Smooth muscle cell of the brain vasculature (primary cell): ENCODE data around the gene ELOVL4.

Experiments
- DNase-seq: peaks from one replicate; pipeline ENCODE4 v3.0.0-alpha.2; 2012; ENCODE audit warnings: low read depth, low spot score

ELOVL4 gene

DNA sequence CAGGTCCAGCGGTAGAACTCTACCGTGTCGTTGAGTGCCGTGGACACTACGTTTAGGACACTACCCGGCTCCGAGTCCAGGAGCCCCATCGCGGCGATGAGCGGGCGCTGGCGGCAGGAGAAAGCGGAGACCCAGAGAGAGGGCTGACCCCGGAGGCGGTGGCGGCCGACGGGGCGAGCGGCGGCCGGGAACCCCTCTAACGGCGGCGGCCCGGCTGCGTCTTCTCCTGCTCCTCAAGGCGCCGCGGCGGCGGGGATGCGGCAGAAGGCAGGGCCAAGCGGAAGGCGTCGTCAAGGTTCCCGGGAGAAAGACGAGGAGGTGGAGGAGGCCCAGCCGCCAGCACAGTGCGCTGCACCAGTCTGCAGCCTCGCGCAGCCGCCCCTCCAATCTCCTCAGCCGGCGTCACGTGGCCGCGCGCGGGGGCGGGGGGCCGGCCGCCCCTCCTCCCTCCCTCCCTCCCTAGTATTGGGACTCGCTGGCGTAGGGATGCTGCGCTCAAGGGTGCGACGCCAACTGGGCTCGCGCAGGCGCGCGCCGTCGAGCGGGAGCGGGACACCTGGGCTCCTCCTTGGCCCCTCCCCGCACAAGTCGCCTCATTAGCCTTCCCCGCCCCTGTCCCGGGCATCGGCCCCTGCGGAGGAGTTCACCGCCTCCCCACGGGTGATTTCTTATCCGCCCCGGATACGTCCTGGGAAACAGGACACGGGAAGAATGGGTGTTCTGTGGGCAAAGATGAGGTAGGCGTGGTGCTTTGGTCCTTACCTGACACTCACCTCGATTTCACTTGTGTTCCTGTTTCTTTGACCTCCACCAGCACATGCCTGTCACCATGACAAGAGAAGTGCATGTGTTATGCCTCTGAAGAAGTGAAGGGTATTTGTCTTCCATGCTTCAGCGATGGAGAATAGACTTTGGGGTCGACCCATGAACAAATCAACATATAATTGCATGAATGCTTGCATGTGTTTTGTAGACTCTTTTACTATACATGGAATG lies at the start of gene ELOVL4:
Gene ELOVL4, minus strand, starts transcription at position 363 of the 996 bp plus-strand sequence. Its CDS starts 274 bp downstream, at position 89.
- peak; percentile 21 for DNase-seq

DNA sequence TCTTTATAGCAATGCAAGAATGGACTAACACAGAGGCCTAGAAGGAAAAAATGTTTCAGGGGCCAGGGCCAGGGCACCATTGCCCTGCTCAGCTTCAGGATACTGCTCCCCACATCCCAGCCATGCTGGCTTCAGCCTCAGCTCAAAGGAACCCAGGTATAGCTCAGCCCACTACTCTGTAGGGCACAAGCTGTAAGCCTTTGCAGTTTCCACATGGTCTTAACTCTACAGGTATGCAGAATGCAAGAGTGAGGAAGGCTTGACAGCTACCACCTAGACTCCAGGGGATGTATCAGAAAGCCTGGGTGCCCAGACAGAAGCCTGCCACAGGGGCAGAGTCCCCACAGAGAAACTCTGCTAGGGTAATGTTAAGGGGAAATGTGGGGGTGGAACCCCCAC lies 46.6 kb upstream of the ELOVL4 start:
- no peak for DNase-seq

DNA sequence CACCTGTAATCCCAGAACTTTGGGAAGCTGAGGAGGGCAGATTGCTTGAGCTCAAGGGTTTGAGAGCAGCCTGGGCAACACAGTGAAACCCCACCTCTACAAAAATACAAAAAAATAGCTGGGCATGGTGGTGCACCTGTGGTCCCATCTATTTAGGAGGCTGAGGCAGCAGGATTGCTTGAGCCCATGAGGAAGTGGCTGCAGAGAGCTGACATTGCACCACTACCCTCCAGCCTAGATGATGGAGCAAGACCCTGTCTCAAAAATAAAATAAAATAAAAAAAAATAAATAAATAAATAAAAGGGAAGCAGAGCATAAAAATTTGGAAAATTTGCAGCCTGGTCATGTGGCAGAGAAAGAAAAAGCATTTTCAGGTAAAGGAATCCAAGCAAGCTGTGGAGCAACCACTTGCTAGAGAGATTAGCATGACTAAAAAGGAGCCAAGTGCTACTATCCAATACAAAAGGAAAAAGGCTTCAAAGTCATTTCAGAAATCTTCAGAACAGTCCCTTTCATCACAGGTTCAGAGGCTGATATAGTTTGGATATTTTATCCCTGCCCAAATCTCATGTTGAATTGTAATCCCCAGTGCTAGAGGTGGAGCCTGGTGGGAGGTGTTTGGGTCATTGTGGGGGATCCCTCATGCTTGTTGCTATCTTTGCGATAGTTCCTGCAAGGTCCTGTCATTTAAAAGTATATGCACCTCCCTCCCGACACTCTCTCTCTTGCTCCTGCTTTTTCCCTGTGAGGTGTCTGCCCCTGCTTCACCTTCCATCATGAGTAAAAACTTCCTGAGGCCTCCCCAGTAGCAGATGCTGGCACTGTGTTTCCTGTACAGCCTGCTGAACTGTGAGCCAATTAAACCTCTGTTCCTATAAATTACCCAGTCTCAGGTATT lies 45.9 kb upstream of the ELOVL4 start:
- no peak for DNase-seq

DNA sequence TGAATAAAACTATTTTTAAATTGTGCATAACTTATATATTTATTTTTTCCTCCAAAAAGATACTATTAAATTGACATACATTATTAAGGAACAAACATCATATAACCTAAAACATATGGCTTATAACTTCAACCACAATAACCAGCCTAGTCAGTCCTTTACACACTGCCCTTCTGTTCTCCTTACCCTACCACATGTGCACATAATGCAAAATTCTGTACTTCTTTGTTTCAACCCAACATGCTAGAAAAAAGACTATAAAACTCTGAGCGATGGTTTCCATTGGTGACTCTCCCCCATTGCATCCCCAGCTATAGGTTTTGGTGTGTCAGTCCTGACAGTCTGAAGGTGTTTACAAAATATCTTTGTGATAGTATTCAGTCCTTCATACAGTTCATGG lies 42.3 kb upstream of the ELOVL4 start:
- DNase-seq, result no peak

DNA sequence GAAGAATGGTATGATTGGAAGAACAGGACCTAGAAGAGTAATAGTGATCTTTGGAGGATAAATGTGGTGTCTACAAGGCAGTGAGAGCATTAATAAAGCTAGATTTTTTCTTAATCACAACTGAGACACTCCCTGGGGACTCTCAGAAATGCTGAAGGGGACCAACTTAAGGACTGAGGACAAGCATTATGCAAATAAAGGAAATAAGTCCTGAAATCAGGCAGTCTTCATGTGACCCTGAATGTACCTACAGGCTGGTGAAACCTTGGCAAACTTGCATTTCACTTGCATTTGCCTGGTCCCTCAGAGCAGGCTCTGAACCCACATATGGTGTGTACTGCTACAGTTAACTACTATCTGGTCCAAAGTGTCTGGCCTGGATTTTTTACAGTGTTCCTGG lies 37.8 kb upstream of the ELOVL4 start:
- no peak for DNase-seq

DNA sequence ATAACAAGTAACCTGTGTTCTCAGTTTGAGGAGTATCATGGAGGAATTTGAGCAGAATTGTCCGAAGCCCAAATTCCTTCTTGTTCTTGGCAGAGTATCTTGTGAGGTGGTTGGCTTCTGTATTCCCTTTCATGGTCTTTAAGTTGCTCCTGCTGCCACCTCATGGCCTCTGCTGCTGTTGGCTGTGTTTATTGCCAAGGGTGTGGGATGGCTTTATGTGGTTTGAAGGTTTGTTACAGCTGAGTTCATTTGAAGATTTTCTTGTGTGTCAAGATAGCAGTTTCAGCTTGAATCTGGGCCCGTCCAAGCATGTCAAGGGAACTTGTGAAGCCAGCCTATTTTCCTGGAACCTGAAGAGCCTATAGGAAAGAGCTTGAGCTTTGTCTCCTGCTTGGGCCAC lies 36.9 kb upstream of the ELOVL4 start:
- DNase-seq, result no peak

DNA sequence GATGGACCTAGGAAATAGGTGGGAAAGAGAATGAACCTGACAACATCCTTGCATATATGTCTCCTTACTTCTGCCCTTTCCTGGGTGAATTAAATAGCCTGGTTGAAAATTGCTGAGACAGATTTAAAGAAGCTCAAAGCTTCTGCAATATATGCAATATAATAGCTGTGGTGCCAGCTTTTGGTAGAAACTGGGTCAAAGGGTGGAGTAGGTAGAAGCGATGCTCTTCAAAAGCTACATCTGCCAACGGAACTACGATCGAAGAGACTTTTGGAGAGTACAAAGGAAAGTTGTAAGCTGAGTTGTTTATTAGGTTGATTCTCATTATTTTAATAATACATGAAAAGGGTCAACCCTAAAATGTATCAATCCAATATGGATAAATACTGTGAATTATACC lies 34.3 kb upstream of the ELOVL4 start:
- no peak for DNase-seq

DNA sequence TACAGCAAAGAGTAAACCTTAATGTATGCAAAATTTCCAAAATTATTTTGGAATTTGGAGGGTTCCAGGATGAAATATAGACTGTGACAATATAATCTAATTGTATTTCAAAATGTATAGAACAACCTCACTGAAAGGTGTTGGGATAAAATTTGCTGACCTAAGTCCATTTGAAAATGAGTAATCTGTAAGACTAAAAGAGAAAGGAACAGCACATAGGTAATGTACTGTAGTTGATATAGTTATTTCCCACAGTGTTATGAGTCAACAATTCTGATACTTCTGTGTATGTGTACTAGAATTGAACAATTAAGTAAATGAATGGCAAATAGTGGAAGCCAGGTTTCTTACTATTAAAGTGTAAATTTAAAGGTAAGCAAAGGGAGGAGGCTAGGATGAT lies 23.8 kb upstream of the ELOVL4 start:
- DNase-seq, result no peak

DNA sequence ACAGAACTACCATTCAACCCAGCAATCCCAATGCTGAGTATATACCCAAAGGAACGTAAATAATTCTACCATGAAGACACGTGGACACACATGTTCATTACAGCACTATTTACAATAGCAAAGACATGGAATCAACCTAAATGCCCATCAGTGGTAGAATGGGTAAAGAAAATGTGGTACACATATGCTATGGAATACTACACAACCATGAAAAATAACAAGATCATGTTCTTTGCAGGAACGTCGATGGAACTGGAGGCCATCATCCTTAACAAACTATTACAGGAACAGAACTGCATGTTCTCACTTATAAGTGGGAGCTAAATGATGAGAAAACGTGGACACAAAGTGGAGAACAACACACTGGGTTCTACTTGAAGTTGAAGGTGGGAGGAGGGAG lies 22.4 kb upstream of the ELOVL4 start:
- no peak for DNase-seq

DNA sequence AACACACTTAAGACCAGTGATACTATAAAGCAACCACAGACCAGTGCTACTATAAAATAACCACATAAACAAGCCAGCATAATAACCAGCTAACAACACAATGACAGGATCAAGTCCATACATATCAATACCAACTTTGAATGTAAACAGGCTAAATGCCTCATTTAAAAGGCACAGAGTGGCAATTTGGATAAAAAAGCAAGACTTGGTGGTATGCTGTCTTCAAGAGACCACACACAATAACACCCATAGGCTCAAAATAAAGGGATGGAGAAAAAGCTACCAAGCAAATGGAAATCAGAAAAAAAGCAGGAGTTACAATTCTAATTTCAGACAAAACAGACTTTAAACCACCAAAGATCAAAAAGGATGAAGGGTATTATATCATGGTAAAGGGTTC lies 19.8 kb upstream of the ELOVL4 start:
- DNase-seq, result no peak

DNA sequence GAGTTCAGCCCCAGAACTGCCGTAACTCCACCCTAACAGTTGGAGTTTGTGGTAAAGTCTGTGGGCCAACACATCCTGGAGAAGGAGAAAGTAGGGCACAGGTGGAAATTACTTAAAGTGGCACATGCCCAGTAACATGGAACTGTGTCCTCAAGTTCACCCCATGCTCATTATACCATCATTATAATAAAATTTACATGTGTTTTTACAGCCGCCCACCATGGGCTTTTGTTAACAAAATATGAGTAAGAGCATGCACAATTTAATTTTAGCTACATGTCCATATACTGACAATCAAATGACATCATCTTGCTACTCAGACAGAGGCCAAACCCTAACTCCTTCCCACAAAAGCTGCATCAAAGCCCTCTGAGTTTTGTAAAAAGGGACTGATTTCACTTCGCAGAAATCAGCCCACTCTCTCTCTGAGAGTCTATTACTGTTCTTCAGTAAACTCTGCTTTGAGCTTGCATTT lies 17.3 kb upstream of the ELOVL4 start:
- DNase-seq, result no peak

DNA sequence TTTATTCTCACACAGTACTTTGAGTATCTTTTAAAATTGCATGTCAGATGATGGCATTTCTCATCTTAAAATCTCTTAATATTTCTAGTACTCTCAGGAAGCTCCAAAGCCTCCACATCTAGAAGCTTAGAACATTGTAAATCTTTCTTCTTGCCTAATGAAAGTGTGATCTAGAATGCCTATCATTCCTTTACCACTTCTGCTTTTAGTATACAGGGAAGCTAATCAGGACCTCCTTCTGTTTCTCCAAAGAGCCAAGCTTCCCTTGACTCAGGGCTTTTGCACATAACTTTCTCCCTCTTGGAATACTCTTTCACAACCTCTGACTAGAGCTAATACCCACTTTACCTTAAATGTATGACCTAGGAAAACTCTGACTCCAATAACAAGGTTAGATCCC lies 7.5 kb upstream of the ELOVL4 start:
- DNase-seq, result no peak

DNA sequence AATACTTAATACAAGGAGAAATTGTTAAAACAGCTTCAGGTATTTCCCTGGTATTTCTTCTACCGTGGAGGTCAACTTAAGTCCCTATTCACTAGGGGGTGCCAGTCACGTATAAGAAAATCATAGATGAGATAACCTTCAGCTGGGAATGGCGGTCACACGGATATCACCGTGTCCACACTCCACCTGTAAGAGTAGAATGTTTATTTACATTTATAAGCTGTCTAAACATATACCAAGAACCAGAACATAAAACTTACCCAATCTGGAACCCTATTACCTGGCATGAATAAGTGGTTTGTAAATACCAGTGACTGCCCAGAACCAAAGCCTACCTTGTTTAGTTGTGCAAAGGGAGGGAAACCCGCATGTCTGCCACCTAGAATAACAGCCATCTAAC lies 1.9 kb upstream of the ELOVL4 start:
- peak; percentile 35 for DNase-seq

DNA sequence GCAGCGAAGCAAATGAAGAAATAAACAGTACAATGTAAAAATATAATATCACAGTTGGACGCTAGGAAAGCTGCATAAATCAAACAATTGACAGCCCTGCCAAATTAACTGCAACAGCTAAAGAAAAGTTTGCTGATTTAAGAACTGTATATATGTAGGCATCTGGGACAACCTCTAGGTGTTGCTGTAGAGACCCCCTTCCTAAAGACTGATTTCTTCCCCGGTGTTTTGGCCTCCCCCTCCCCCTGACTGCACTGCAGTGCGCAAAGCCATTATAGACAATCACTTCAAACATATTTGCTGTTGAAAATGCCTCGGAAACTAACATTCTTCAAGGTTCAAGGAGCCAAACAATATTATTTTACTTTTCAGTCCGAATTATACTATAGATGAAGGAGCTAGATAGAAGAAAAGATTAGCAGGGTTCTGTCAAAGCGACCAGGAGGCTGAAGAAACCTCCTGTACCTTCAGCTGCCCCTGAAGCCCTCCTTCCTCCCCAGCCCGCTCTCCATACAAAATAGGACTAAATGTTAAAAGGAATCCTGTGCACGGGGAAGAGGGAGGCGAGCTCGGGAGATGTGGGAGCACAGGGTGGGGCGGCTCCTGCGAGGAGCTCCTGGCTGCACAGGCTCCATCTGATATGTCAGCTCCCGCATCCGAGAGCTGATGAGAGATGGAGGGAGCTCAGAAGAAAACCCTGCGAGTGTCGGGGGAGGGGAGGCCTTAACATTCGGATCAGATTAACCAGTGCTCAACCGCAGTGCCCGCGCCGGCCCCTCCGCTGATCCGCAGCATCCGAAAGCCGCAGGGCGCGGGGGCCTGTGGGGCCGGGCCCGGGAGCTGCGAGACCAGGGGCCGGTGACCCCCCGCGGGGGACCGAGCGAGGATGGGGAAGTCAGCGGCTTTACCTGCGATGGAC lies 822 bp downstream of the ELOVL4 start:
- DNase-seq, result no peak

DNA sequence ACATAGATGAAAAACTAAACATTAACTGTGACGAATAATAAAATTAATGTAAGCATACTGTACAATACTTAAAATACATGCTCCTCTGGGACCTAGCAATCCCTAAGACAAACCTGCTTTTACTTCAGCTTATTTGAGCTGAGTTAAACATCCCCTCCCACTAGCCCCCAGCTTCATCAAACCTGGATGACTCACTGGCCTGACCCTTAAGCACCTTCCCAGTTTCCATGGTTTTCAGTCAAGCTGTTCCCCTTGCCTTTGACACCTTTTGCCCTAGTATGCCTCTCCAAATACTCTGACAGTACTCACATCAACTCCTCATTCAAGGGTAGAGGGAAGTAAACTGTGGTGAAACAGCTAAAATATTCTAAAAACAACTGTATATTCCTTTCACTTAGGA lies 4.2 kb downstream of the ELOVL4 start:
- no peak for DNase-seq

DNA sequence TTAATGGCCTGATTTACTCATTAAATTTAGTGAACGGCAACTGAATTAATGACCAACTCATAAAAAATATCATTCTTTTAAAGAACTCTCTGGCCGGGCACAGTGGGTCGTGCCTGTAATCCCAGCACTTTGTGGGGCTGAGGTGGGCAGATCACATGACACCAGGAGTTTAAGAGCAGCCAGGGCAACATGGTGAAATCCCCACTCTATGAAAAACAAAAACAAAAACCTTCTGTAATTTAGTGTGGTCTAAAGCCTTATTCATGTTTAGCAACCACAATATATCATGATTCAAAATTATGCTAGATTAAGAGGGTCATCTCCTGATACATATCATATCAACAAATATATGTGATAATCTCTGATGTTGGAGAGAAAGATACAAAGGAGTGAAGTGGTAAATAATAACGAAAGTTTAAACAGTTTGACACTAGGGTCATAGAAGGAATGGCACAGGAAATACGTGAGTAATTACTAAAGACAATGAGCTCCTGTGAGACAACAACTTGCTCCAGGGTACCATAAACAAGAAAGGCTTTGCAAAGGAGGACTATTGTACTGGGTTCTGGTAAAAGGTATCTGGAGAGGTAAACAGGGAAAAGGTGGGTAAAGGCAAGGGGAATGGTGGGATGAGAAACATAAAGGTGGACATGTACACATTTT lies 5.7 kb downstream of the ELOVL4 start:
- no peak for DNase-seq

DNA sequence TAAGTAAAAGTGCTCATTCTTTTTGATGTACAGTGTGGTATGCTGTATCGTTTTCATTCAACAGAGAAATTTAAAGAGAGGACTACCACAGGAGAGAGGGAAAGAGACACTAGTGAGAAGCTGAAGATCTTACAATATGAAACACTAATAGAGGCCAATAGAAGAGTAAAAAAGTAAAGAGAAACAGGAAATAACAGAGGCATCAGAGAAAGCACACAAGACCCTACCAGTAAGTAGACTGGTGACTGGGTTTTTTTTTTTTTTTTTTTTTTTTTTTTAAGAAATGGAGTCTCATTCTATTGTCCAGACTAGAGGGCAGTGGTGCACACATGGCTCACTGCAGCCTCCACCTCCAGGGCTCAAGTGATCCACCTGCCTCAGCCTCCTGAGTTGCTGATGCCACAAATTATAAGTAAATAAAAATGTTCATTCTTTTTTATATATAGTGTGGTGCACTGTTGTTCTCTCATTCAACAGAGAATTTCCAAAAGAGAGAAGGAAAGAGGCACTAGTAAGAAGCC lies 18.8 kb downstream of the ELOVL4 start:
- DNase-seq, result no peak

DNA sequence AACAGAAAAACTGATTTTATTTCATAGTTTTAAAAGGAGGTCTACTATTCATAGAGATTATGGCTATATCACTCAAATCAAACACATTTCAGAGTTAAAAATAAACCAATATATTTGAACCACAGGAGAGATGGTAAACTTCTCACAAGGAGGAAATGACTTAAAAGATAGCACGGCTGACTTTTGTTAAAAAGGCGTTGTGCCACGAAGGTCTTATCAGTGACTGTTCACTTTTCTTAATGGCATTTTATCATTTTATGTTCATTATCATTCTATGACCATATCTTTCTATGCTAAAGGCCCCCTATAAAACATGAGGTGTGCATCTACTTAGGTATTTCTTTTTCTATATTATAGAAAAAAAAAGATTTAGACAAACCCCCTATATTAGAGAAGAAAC lies 19.6 kb downstream of the ELOVL4 start:
- DNase-seq, result no peak

DNA sequence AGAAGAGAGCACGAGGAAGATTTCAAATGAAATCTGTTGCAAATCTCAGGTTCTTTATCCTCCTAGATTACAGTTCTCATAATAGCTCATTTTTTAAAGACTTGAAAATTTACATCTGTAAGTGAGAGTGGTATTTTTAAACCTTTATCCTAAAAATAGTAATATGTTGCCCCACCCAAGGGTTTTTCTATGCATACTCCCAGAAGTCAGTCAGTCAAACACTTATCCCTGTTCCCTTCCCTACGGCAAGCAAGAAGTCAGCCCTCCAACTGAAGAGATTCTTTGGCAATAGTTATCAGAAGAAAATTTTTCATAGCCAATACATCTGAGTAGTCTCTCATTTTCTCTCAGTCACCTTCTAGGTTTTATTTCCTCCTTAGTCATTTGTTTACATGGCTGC lies 24.1 kb downstream of the ELOVL4 start:
- no peak for DNase-seq

DNA sequence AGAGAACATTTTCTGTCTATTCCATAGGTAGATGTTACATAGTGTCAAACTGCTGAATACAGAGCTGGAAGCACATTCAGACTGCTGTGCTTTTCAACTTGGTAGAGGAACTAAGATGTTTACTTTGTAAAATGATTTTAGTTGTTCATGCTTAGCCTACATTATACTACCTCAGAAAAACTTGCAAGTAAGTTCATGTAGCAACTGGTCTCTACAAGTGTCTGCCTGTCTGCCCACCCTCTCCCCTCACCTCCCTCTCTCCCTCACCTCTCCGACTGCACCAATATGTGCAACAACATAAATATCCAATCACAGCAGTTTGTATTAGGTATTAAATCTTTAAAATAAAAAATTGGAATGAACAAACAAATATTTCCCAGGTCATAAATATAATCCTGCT lies 25.3 kb downstream of the ELOVL4 start:
- no peak for DNase-seq

DNA sequence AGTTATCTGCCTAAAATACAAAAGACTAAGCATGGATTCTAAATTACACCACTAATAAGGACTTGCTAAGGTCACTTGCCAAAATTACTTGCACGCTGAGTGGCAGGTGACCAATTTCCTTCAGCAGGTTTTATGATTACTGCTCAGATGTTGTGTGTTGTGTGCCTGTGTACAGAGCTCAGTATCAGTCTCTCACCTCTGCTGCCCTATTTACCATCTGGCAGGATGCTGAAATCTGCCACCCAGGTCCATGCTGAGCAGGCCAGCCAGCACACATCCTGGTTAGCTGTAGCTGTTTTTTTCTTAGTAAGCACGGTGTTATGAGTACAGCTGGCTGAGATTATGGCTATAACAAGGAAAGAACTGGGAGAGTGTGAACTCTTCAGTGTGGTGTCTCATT lies 34.0 kb downstream of the ELOVL4 start:
- DNase-seq, result no peak
